ENCODE measurements around the gene TARP.
"Not testable (repeated sequence)": the region's sequence is repeated elsewhere in the genome, so short reads cannot be mapped to it uniquely, and the experiment has no call there.

- TF ChIP-seq MXI1 (IDR thresholded peaks at IDR 0.05; ENCODE audit: borderline replicate concordance, low read depth, low read length); CTCF (conservative IDR thresholded peaks at IDR 0.05; ENCODE audit: low read depth, low read length); RFX5 (IDR thresholded peaks at IDR 0.05; ENCODE audit: low read depth, low read length); FOS (IDR thresholded peaks at IDR 0.05; ENCODE audit: low read depth, low read length): not testable (repeated sequence)
These were observed 23.6 kb downstream of the TARP start for GRCh38 chr7:38249849-38250248.
